PC-9 (cell line): ENCODE measurements around the gene PPP1R13L. TPM values are rescaled to one million over a fixed set of nuclear protein-coding genes. Genes with fewer than 3 reads are reported as not detected.
A peak's percentile ranks its signal among the peaks of the same experiment; 100 is the strongest.

Experiments used
- BruUV-seq: library from RNA; stranded (reverse); fragments of 400-500 nt; replicated peaks from 2 replicates; lab custom pipeline; 2021; lab: Mats Ljungman, UMichigan
- CTCF ChIA-PET: fragments of 300-600 bp; sonication (Branson Sonifier 250); formaldehyde crosslinking; loops from one replicate; lab custom pipeline; 2022; ENCODE audit warnings: antibody characterized with exemption; lab: Charles Lee
- POLR2A ChIA-PET: fragments of 300-600 bp; sonication (Branson Sonifier 250); formaldehyde crosslinking; loops from one replicate; lab custom pipeline; 2022; ENCODE audit warnings: antibody characterized with exemption; ENCODE audit not compliant: unreplicated experiment; lab: Charles Lee
- DNase-seq, 2 experiments: peaks; one replicate each; pipeline versions ENCODE4 v3.0.0 to v3.0.0-alpha.2; 2015 to 2022; ENCODE audit warnings: mixed read lengths in 1 of 2
- H2AFZ ChIP-seq: fragments of 200-600 bp; sonication (generic); 2 replicates; pipeline ENCODE4 v1.8.1; 2017; ENCODE audit warnings: antibody characterized with exemption
- H3F3A ChIP-seq: fragments of 200-600 bp; sonication (generic); 2 replicates; pipeline ENCODE4 v1.8.1; 2017; ENCODE audit warnings: antibody characterized with exemption, mild to moderate bottlenecking, low read depth; ENCODE audit not compliant: insufficient read depth
- H3K27ac ChIP-seq: fragments of 200-600 bp; sonication (generic); 2 replicates; pipeline ENCODE4 v1.6.1; 2016; ENCODE audit warnings: mixed run types
- H3K27me3 ChIP-seq: fragments of 200-600 bp; sonication (generic); 2 replicates; pipeline ENCODE4 v1.6.1; 2016; ENCODE audit warnings: low read depth, mixed run types; ENCODE audit not compliant: insufficient read depth
- H3K36me3 ChIP-seq: fragments of 200-600 bp; sonication (generic); 2 replicates; pipeline ENCODE4 v1.6.1; 2016; ENCODE audit warnings: low read depth, mixed run types
- H3K4me1 ChIP-seq: fragments of 200-600 bp; sonication (generic); replicated peaks from 2 replicates; pipeline ENCODE4 v1.6.1; 2016; ENCODE audit warnings: mixed run types; ENCODE audit not compliant: insufficient read depth
- H3K4me2 ChIP-seq: fragments of 200-600 bp; sonication (generic); 2 replicates; pipeline ENCODE4 v1.6.1; 2017; ENCODE audit warnings: mixed run types
- H3K4me3 ChIP-seq: fragments of 200-600 bp; sonication (generic); 2 replicates; pipeline ENCODE4 v1.6.1; 2016; ENCODE audit warnings: mixed run types
- H3K79me2 ChIP-seq: fragments of 200-600 bp; sonication (generic); 2 replicates; pipeline ENCODE4 v1.6.1; 2017; ENCODE audit warnings: low read depth, mixed run types
- H3K9me2 ChIP-seq: fragments of 200-600 bp; sonication (generic); 2 replicates; pipeline ENCODE4 v1.8.1; 2017; ENCODE audit warnings: mild to moderate bottlenecking; ENCODE audit not compliant: insufficient read depth
- H3K9me3 ChIP-seq: fragments of 200-600 bp; sonication (generic); 2 replicates; pipeline ENCODE4 v1.8.1; 2016; ENCODE audit warnings: low read depth; ENCODE audit not compliant: insufficient read depth
- H4K20me1 ChIP-seq: fragments of 200-600 bp; sonication (generic); 2 replicates; pipeline ENCODE4 v1.8.1; 2017; ENCODE audit not compliant: insufficient read depth
- EZH2 ChIP-seq: fragments of 200-600 bp; sonication (generic); IDR thresholded peaks from 2 replicates; pipeline ENCODE4 v1.8.0; 2017; ENCODE audit warnings: antibody characterized with exemption, low read depth
- intact Hi-C: fragments of 100-400 bp; cut with micrococcal nuclease; formaldehyde crosslinking; loops from one replicate; pipeline ENCODE4 v1.10.0; 2022; ENCODE audit not compliant: unreplicated experiment
- total RNA-seq: library from RNA; stranded (reverse); gene quantifications from 2 replicates; pipeline ENCODE4 v1.2.3, GENCODE V29; 2021
- TF ChIP-seq, protein P1 (sequence below): fragments of 200-600 bp; sonication (generic); conservative IDR thresholded peaks from 2 replicates; pipeline ENCODE4 v1.6.1; 2017; ENCODE audit warnings: mixed run types, antibody characterized with exemption, mild to moderate bottlenecking, moderate library complexity

The PPP1R13L gene
- total RNA-seq, 1 experiment from 2014 or later, result 121 TPM

- H3K9me3 ChIP-seq, result no peaks in the 10 kb centered on the region; the same call in 1 of the 2 replicates
- H3K27me3 ChIP-seq, result no peaks in the 10 kb centered on the region
- POLR2A ChIA-PET, result interaction anchor here (0.7 kb wide), 1 partner anchor 455 kb away, joined by 5 read pairs; no protein-coding TSS in a partner anchor
- TF ChIP-seq, protein P1, sequence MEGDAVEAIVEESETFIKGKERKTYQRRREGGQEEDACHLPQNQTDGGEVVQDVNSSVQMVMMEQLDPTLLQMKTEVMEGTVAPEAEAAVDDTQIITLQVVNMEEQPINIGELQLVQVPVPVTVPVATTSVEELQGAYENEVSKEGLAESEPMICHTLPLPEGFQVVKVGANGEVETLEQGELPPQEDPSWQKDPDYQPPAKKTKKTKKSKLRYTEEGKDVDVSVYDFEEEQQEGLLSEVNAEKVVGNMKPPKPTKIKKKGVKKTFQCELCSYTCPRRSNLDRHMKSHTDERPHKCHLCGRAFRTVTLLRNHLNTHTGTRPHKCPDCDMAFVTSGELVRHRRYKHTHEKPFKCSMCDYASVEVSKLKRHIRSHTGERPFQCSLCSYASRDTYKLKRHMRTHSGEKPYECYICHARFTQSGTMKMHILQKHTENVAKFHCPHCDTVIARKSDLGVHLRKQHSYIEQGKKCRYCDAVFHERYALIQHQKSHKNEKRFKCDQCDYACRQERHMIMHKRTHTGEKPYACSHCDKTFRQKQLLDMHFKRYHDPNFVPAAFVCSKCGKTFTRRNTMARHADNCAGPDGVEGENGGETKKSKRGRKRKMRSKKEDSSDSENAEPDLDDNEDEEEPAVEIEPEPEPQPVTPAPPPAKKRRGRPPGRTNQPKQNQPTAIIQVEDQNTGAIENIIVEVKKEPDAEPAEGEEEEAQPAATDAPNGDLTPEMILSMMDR, result no peak
- CTCF ChIA-PET, result interaction anchor here (0.6 to 0.7 kb wide), 2 partner anchors 253 to 692 kb away, joined by 4 to 5 read pairs; no protein-coding TSS in a partner anchor
- H3F3A ChIP-seq, result peaks cover 13% of the 10 kb centered on the region; the same call in 1 of the 2 replicates
- no peaks in the 10 kb centered on the region for H3K9me2 ChIP-seq
- H3K36me3 ChIP-seq, result no peaks in the 10 kb centered on the region
- no peaks in the 10 kb centered on the region for H3K79me2 ChIP-seq
- no peaks in the 10 kb centered on the region for H4K20me1 ChIP-seq
- no TSS peak for BruUV-seq
- peaks cover 4% of the 10 kb centered on the region for H3K4me1 ChIP-seq
- no peak overlapping the region for H2AFZ ChIP-seq
- no peak overlapping the region for H3K4me3 ChIP-seq
- no peak for DNase-seq
- intact Hi-C loops, result no loop called here
- H3K4me2 ChIP-seq, result no peak overlapping the region
- no peak overlapping the region for H3K27ac ChIP-seq
Measured at GRCh38 chr19:45344621-45345505, 60.0 kb downstream of the PPP1R13L start.

DNA sequence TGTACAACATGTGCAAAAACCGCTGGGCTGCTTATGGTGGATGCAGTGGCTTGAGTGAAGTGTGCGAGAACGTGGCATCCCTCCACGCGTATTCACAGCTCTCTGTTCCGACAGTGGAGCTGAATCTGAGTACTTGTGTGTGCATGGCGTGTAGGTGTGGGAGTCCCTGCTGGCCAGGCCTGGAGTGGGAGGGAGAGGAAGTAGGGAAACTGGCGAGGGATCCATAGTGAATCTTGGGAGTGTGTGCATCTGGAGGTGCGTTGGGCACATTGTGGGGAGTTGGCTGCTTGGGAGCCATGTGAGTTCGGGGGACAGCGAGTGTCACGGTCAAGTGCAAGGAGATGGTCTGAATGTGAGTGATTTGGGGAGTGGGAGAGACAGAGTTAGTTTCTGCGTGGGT is 62.0 kb downstream of the PPP1R13L start:
- no peak overlapping the region for H3K4me2 ChIP-seq
- no peaks in the 10 kb centered on the region for H3K79me2 ChIP-seq
- H4K20me1 ChIP-seq, result no peaks in the 10 kb centered on the region
- no peak overlapping the region for H3K4me3 ChIP-seq
- peaks cover 4% of the 10 kb centered on the region for H3K4me1 ChIP-seq
- no peaks in the 10 kb centered on the region for H3K27me3 ChIP-seq
- H3K27ac ChIP-seq, result no peak overlapping the region
- peaks cover 16% of the 10 kb centered on the region; the same call in 1 of the 2 replicates for H3F3A ChIP-seq
- no TSS peak for BruUV-seq
- H3K9me3 ChIP-seq, result no peaks in the 10 kb centered on the region; the same call in 1 of the 2 replicates
- TF ChIP-seq, protein P1, result no peak
- no peak for TF ChIP-seq EZH2
- H3K9me2 ChIP-seq, result no peaks in the 10 kb centered on the region
- no peaks in the 10 kb centered on the region for H3K36me3 ChIP-seq
- ChIA-PET POLR2A (no interaction called here), CTCF (no interaction called here)
- H2AFZ ChIP-seq, result no peak overlapping the region
- intact Hi-C loops, result no loop called here
- DNase-seq, result no peak

DNA sequence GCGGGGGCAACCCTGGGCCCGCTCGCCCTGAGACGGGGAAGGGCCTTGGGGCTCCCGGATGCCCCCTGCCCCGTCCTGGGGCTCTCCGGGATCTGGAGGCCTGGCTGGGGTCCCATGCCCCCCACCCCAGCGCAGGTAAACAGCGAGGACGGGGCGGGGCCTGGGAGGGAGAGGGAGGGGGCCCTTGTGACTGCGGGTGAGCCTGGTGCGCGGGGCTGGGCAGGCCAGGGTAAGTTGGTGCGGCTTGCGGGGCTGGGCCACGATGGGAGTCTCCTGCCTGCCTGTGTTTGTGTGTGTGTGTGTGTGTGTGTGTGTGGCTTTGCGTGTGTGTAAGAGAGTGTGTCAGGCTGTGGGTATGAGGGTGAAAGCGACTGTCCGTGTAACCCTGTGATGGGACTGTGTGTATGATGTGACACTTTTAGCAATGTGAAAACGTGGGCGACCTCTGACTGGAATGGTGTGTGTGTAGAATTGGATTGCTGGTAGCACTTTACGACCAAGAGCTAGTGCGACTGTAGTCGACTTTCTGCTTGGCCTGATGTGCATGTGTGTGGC is 63.9 kb downstream of the PPP1R13L start:
- POLR2A ChIA-PET, result no interaction called here
- TF ChIP-seq EZH2, result no peak
- TF ChIP-seq, protein P1, result no peak
- intact Hi-C loops, result no loop called here
- H3K4me2 ChIP-seq, result peak overlapping the region; percentile 78
- peak overlapping the region; percentile 75 for H2AFZ ChIP-seq
- no peak overlapping the region for H3K27ac ChIP-seq
- peaks cover 28% of the 10 kb centered on the region for H3F3A ChIP-seq
- H3K9me3 ChIP-seq, result no peaks in the 10 kb centered on the region; the same call in 1 of the 2 replicates
- H3K9me2 ChIP-seq, result no peaks in the 10 kb centered on the region
- peak overlapping the region; percentile 56 for H3K4me3 ChIP-seq
- no peaks in the 10 kb centered on the region for H3K79me2 ChIP-seq
- no peaks in the 10 kb centered on the region for H3K27me3 ChIP-seq
- H4K20me1 ChIP-seq, result no peaks in the 10 kb centered on the region
- no peaks in the 10 kb centered on the region for H3K36me3 ChIP-seq
- CTCF ChIA-PET, result no interaction called here
- no TSS peak for BruUV-seq
- H3K4me1 ChIP-seq, result peaks cover 4% of the 10 kb centered on the region
- peak in 1 of 2 experiments; percentile 34 for DNase-seq
